H1 (cell line): ENCODE data around the gene F3. TPM values are rescaled to one million over a fixed set of nuclear protein-coding genes. Genes with fewer than 3 reads are reported as not detected.
A peak's percentile ranks its signal among the peaks of the same experiment; 100 is the strongest.

ENCODE experiments used
- ASH2L ChIP-seq: fragments of 200-600, 300-600 bp; sonication (generic); IDR thresholded peaks from one replicate; pipeline ENCODE4 v1.7.1; 2017; ENCODE audit warnings: low read length
- CTCF ChIP-seq, 3 experiments: IDR thresholded peaks; 1 replicate in 2 of 3; 2 replicates in 1 of 3; pipeline versions ENCODE4 v1.5.1 to v1.6.1; 2011; ENCODE audit warnings: low read length in 3 of 3, mild to moderate bottlenecking in 3 of 3, inconsistent platforms in 2 of 3, low read depth in 1 of 3, moderate library complexity in 1 of 3; ENCODE audit not compliant: insufficient read depth in 1 of 3; ENCODE audit errors: control extremely low read depth in 1 of 3
- TEAD4 ChIP-seq: IDR thresholded peaks from 2 replicates; pipeline ENCODE4 v1.6.1; 2012; ENCODE audit warnings: low read depth, low read length, inconsistent platforms, mixed read lengths
- YY1 ChIP-seq: IDR thresholded peaks from 2 replicates; pipeline ENCODE4 v1.6.1; 2011; ENCODE audit warnings: low read depth, mild to moderate bottlenecking, low read length
- polyA plus RNA-seq, 7 experiments: library from polyadenylated mRNA; depleted of rRNA in 3 of 7; stranded (reverse) in 5 of 7; unstranded in 2 of 7; fragments of >200 nt in 5 of 7; fragments of 200-250 nt in 2 of 7; gene quantifications; 1 replicate in 5 of 7; 2 replicates in 1 of 7; 4 replicates in 1 of 7; pipeline versions ENCODE4 v1.2.1 to v1.2.3, GENCODE V29; 2011 to 2013; ENCODE audit warnings: missing spikeins in 2 of 7, mixed read lengths in 2 of 7
- total RNA-seq: library from RNA; stranded (reverse); fragmentation: NEBNext Ultra II Directional; extraction: Animal tissue kit (Norgen Biotek cat#: 25700); gene quantifications from 2 replicates; pipeline ENCODE4 v1.2.1, GENCODE V29; 2021

F3 gene
- total and polyA plus RNA-seq, 2 of the 8 experiments (the other 6 are each of a cell fraction or from before 2014, with no cell fraction given), result 2.6 to 8.6 TPM

DNA sequence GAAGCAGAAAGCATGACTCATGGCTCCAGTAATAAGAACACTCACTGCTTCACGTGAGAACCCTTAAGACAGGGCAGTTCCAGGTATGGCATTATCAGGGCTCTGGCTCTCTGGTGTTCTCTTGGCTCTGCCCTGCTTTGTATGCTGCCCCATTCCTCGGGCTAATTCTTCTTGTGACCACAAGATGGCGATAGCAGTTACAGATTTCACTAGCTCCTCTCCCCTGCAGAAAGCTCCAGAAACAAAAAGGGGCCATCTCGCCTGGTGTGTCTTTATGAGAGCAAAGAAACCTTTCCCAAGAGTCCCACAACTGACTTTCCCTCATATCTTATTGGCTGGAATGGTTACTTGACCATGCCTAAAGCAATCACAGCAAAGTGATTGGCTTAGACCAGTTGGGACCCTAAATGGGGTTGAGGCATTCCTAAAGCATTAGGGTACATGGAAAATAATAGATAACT is 60.1 kb downstream of the F3 start (continued):
- TF ChIP-seq YY1 (no peak), CTCF (IDR thresholded peaks at IDR 0.05; ENCODE audit: control extremely low read depth in 1 of 3, insufficient read depth in 1 of 3, low read depth in 1 of 3, low read length in 3 of 3) (peak; percentile 46 to 89 (median 78)), ASH2L (no peak), TEAD4 (0 out of 2 replicates have a peak, but pooled peaks have one; percentile 27)
